Nephron (organoid): ENCODE data around the gene PCSK7.

ENCODE experiments used
- H3K27ac Mint-ChIP-seq, 3 experiments: 2 replicates each; pipeline ENCODE4 v1.8.0; 2020; ENCODE audit warnings: mixed read lengths in 3 of 3, mild to moderate bottlenecking in 2 of 3, moderate library complexity in 1 of 3
- H3K27me3 Mint-ChIP-seq: 2 replicates; pipeline ENCODE4 v1.8.0; 2021; ENCODE audit warnings: low read depth, mild to moderate bottlenecking, moderate library complexity, mixed read lengths
- H3K36me3 Mint-ChIP-seq: 2 replicates; pipeline ENCODE4 v1.8.0; 2020; ENCODE audit warnings: low read depth, mixed read lengths
- H3K4me1 Mint-ChIP-seq: 2 replicates; pipeline ENCODE4 v1.8.0; 2020; ENCODE audit warnings: mixed read lengths
- H3K4me3 Mint-ChIP-seq, 3 experiments: 2 replicates each; pipeline ENCODE4 v1.8.0; 2020; ENCODE audit warnings: mild to moderate bottlenecking in 3 of 3, mixed read lengths in 3 of 3, moderate library complexity in 2 of 3
- H3K9me3 Mint-ChIP-seq: 2 replicates; pipeline ENCODE4 v1.8.0; 2020; ENCODE audit warnings: mixed read lengths
- CTCF ChIP-seq, 3 experiments: fragments of 200-600 bp; sonication (generic); IDR thresholded peaks; one replicate each; pipeline ENCODE4 v1.5.0; 2021; ENCODE audit warnings: antibody characterized with exemption in 3 of 3; ENCODE audit not compliant: unreplicated experiment in 3 of 3

The PCSK7 gene

GRCh38 chr11:117219995-117220394 is 11.9 kb downstream of the PCSK7 start:
- no peak for TF ChIP-seq CTCF (IDR thresholded peaks at IDR 0.05; ENCODE audit: unreplicated experiment in 3 of 3)
- Mint-ChIP-seq H3K27ac (peak overlapping the region in 2 of 3 experiments; percentile 93 to 94), H3K4me3 (no peak overlapping the region), H3K9me3 (no peaks in the 10 kb centered on the region), H3K27me3 (peaks cover 4% of the 10 kb centered on the region), H3K36me3 (peaks cover 30% of the 10 kb centered on the region), H3K4me1 (peaks cover 71% of the 10 kb centered on the region)

DNA sequence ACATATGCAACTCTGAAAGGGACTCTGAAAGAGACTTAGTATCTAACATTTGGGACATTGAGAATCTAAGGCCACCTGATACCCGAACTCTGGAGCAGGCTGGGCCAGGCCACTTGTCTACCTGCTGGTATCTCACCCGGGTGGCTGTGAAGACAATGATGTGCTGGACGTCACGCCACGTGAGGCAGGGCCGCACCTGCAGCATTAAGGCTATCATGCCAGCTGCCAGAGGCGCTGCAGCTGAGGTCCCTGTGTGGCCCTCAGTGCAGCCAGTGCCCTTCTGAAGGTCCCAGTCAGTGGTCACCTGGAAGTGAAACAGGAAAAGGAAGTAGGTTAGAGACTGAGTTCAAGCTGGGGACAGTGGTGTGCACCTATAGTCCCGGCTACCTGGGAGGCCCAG is 12.4 kb downstream of the PCSK7 start:
- peak overlapping the region in 1 of 3 experiments; percentile 55 for H3K4me3 Mint-ChIP-seq
- peaks cover 35% of the 10 kb centered on the region for H3K36me3 Mint-ChIP-seq
- no peak for TF ChIP-seq CTCF (IDR thresholded peaks at IDR 0.05; ENCODE audit: unreplicated experiment in 3 of 3)
- H3K27ac Mint-ChIP-seq: peak overlapping the region; percentile 88 to 94 (median 93)
- peaks cover 4% of the 10 kb centered on the region for H3K27me3 Mint-ChIP-seq
- no peaks in the 10 kb centered on the region for H3K9me3 Mint-ChIP-seq
- peaks cover 66% of the 10 kb centered on the region for H3K4me1 Mint-ChIP-seq

DNA sequence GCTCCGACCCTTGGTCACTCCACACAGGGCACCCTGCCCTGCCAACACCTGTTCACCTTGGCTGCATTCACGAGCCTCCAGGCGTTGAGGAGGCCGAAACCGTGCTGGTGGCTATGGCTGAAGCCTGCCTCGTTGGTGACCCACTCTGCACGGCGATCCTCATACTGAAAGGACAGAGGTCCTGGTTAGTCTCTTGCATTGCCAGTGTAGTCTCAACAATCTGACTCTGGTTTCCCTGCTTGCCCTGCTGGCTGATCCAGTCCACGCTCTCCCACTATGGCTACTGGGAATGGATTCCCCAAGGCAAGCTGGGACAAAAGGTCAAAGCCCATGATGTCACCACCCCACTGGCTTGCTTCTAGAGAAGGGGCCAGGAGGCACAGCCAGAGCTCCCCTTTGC is 12.9 kb downstream of the PCSK7 start:
- H3K36me3 Mint-ChIP-seq: peaks cover 39% of the 10 kb centered on the region
- H3K9me3 Mint-ChIP-seq: no peaks in the 10 kb centered on the region
- peak overlapping the region; percentile 88 to 94 (median 93) for H3K27ac Mint-ChIP-seq
- peak overlapping the region in 1 of 3 experiments; percentile 55 for H3K4me3 Mint-ChIP-seq
- no peak for TF ChIP-seq CTCF (IDR thresholded peaks at IDR 0.05; ENCODE audit: unreplicated experiment in 3 of 3)
- H3K4me1 Mint-ChIP-seq: peaks cover 61% of the 10 kb centered on the region
- peaks cover 4% of the 10 kb centered on the region for H3K27me3 Mint-ChIP-seq

- TF ChIP-seq CTCF (IDR thresholded peaks at IDR 0.05; ENCODE audit: unreplicated experiment in 3 of 3): no peak
- Mint-ChIP-seq H3K27me3 (peaks cover 4% of the 10 kb centered on the region), H3K9me3 (no peaks in the 10 kb centered on the region), H3K27ac (peak overlapping the region; percentile 88 to 94 (median 93)), H3K4me3 (peak overlapping the region in 2 of 3 experiments; percentile 52 to 72), H3K36me3 (peaks cover 42% of the 10 kb centered on the region), H3K4me1 (peaks cover 57% of the 10 kb centered on the region)
Measured at GRCh38 chr11:117218133-117218915, 13.5 kb downstream of the PCSK7 start.

GRCh38 chr11:117217141-117218084 is 14.5 kb downstream of the PCSK7 start:
- Mint-ChIP-seq H3K27ac (peak overlapping the region; percentile 88 to 94 (median 93)), H3K27me3 (peaks cover 4% of the 10 kb centered on the region), H3K36me3 (peaks cover 48% of the 10 kb centered on the region), H3K9me3 (no peaks in the 10 kb centered on the region), H3K4me3 (peak overlapping the region in 2 of 3 experiments; percentile 52 to 72), H3K4me1 (peaks cover 56% of the 10 kb centered on the region)
- no peak for TF ChIP-seq CTCF (IDR thresholded peaks at IDR 0.05; ENCODE audit: unreplicated experiment in 3 of 3)
